Mesothelial cell of epicardium (in vitro differentiated cells): ENCODE data around the gene FFAR2. TPM values are rescaled to one million over a fixed set of nuclear protein-coding genes. Genes with fewer than 3 reads are reported as not detected.

ENCODE experiments used
- DNase-seq, 2 experiments: peaks; one replicate each; pipeline ENCODE4 v3.0.0; 2021; ENCODE audit warnings: low spot score in 2 of 2; ENCODE audit not compliant: unreplicated experiment in 2 of 2
- H3K27ac Mint-ChIP-seq: 2 replicates; pipeline ENCODE4 v1.8.0; 2021; ENCODE audit warnings: mixed read lengths
- H3K27me3 Mint-ChIP-seq: 2 replicates; pipeline ENCODE4 v1.8.0; 2021; ENCODE audit warnings: low read depth, mixed read lengths
- H3K36me3 Mint-ChIP-seq: 2 replicates; pipeline ENCODE4 v1.8.0; 2021; ENCODE audit warnings: mixed read lengths
- H3K4me1 Mint-ChIP-seq: 2 replicates; pipeline ENCODE4 v1.8.0; 2021; ENCODE audit warnings: mixed read lengths
- H3K4me3 Mint-ChIP-seq: 2 replicates; pipeline ENCODE4 v1.8.0; 2021; ENCODE audit warnings: mild to moderate bottlenecking, moderate library complexity, mixed read lengths
- H3K9me3 Mint-ChIP-seq: 2 replicates; pipeline ENCODE4 v1.8.0; 2021; ENCODE audit warnings: mixed read lengths
- total RNA-seq: library from RNA; stranded (reverse); gene quantifications from 3 replicates; pipeline ENCODE4 v1.2.1, GENCODE V29; 2021
- TF ChIP-seq, protein P1 (sequence below): fragments of 200-600 bp; sonication (generic); IDR thresholded peaks from one replicate; pipeline ENCODE4 v1.5.0; 2021; ENCODE audit warnings: antibody characterized with exemption; ENCODE audit not compliant: unreplicated experiment

FFAR2 gene
- total RNA-seq, 1 donor from 2014 or later: not detected

GRCh38 chr19:35451338-35452096 lies 3.5 kb downstream of the FFAR2 start:
- Mint-ChIP-seq H3K4me3 (no peak overlapping the region), H3K36me3 (no peaks in the 10 kb centered on the region), H3K27ac (no peak overlapping the region), H3K4me1 (peaks cover 11% of the 10 kb centered on the region), H3K27me3 (peaks cover 40% of the 10 kb centered on the region), H3K9me3 (no peaks in the 10 kb centered on the region)
- TF ChIP-seq, protein P1, sequence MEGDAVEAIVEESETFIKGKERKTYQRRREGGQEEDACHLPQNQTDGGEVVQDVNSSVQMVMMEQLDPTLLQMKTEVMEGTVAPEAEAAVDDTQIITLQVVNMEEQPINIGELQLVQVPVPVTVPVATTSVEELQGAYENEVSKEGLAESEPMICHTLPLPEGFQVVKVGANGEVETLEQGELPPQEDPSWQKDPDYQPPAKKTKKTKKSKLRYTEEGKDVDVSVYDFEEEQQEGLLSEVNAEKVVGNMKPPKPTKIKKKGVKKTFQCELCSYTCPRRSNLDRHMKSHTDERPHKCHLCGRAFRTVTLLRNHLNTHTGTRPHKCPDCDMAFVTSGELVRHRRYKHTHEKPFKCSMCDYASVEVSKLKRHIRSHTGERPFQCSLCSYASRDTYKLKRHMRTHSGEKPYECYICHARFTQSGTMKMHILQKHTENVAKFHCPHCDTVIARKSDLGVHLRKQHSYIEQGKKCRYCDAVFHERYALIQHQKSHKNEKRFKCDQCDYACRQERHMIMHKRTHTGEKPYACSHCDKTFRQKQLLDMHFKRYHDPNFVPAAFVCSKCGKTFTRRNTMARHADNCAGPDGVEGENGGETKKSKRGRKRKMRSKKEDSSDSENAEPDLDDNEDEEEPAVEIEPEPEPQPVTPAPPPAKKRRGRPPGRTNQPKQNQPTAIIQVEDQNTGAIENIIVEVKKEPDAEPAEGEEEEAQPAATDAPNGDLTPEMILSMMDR: no peak
- DNase-seq: no peak

DNA sequence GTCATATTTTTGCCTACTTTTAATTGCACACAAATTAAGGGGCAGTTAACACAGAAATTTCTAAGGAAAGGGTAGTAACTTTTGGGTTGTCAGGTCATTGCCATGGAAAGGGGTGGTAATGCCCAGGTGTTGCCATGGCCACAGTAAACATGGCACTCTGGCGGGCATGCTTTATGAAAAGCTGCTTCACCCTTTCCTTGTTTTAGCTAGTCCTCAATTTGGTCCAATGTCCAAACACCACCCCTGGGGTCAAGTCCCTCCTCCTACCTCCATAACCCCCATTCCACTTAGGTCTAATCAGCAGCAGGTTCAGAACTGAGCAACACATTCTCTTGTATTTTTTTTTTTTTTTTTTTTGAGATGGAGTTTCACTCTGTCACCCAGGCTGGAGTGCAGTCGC lies 6.6 kb downstream of the FFAR2 start:
- H3K4me3 Mint-ChIP-seq: no peak overlapping the region
- no peaks in the 10 kb centered on the region for H3K36me3 Mint-ChIP-seq
- H3K4me1 Mint-ChIP-seq: peaks cover 3% of the 10 kb centered on the region

GRCh38 chr19:35455616-35456201 lies 7.7 kb downstream of the FFAR2 start:
- Mint-ChIP-seq H3K4me1 (peaks cover 3% of the 10 kb centered on the region), H3K4me3 (no peak overlapping the region), H3K27me3 (peaks cover 13% of the 10 kb centered on the region), H3K27ac (no peak overlapping the region), H3K36me3 (no peaks in the 10 kb centered on the region), H3K9me3 (no peaks in the 10 kb centered on the region)
- TF ChIP-seq, protein P1: no peak
- DNase-seq: no peak

More for the DNA sequence above, 6.6 kb downstream of the FFAR2 start:
- Mint-ChIP-seq H3K27ac (no peak overlapping the region), H3K9me3 (no peaks in the 10 kb centered on the region), H3K27me3 (peaks cover 21% of the 10 kb centered on the region)
- no peak for DNase-seq
- TF ChIP-seq, protein P1: no peak

- Mint-ChIP-seq H3K4me3 (no peak overlapping the region), H3K9me3 (no peaks in the 10 kb centered on the region), H3K27ac (no peak overlapping the region), H3K4me1 (peaks cover 4% of the 10 kb centered on the region), H3K36me3 (no peaks in the 10 kb centered on the region), H3K27me3 (peaks cover 7% of the 10 kb centered on the region)
- no peak for DNase-seq
- TF ChIP-seq, protein P1: no peak
These were observed 9.1 kb downstream of the FFAR2 start for GRCh38 chr19:35457173-35457572.

- Mint-ChIP-seq H3K36me3 (no peaks in the 10 kb centered on the region), H3K27ac (no peak overlapping the region), H3K4me1 (peaks cover 12% of the 10 kb centered on the region), H3K27me3 (peaks cover 3% of the 10 kb centered on the region), H3K4me3 (no peak overlapping the region), H3K9me3 (no peaks in the 10 kb centered on the region)
- no peak for DNase-seq
- TF ChIP-seq, protein P1: no peak
These were observed 10.1 kb downstream of the FFAR2 start for GRCh38 chr19:35458192-35458591.
